Nephron (organoid): ENCODE data around the gene RGS6.
"Not testable (repeated sequence)": the region's sequence is repeated elsewhere in the genome, so short reads cannot be mapped to it uniquely, and the experiment has no call there.

ENCODE experiments used
- H3K27ac Mint-ChIP-seq, 3 experiments: 2 replicates each; pipeline ENCODE4 v1.8.0; 2020; ENCODE audit warnings: mixed read lengths in 3 of 3, mild to moderate bottlenecking in 2 of 3, moderate library complexity in 1 of 3
- H3K27me3 Mint-ChIP-seq: 2 replicates; pipeline ENCODE4 v1.8.0; 2021; ENCODE audit warnings: low read depth, mild to moderate bottlenecking, moderate library complexity, mixed read lengths
- H3K36me3 Mint-ChIP-seq: 2 replicates; pipeline ENCODE4 v1.8.0; 2020; ENCODE audit warnings: low read depth, mixed read lengths
- H3K4me1 Mint-ChIP-seq: 2 replicates; pipeline ENCODE4 v1.8.0; 2020; ENCODE audit warnings: mixed read lengths
- H3K4me3 Mint-ChIP-seq, 3 experiments: 2 replicates each; pipeline ENCODE4 v1.8.0; 2020; ENCODE audit warnings: mild to moderate bottlenecking in 3 of 3, mixed read lengths in 3 of 3, moderate library complexity in 2 of 3
- H3K9me3 Mint-ChIP-seq: 2 replicates; pipeline ENCODE4 v1.8.0; 2020; ENCODE audit warnings: mixed read lengths
- CTCF ChIP-seq, 3 experiments: fragments of 200-600 bp; sonication (generic); IDR thresholded peaks; one replicate each; pipeline ENCODE4 v1.5.0; 2021; ENCODE audit warnings: antibody characterized with exemption in 3 of 3; ENCODE audit not compliant: unreplicated experiment in 3 of 3

Gene RGS6

GRCh38 chr14:71918955-71919354 is 13.3 kb upstream of the RGS6 start:
- H3K9me3 Mint-ChIP-seq = no peaks in the 10 kb centered on the region
- peaks cover 6% of the 10 kb centered on the region for H3K27me3 Mint-ChIP-seq
- no peaks in the 10 kb centered on the region for H3K36me3 Mint-ChIP-seq
- no peaks in the 10 kb centered on the region for H3K4me1 Mint-ChIP-seq
- no peak for TF ChIP-seq CTCF (IDR thresholded peaks at IDR 0.05; ENCODE audit: unreplicated experiment in 3 of 3)
- H3K27ac Mint-ChIP-seq = no peak overlapping the region
- no peak overlapping the region for H3K4me3 Mint-ChIP-seq

- Mint-ChIP-seq H3K9me3 (no peaks in the 10 kb centered on the region), H3K27ac (no peak overlapping the region), H3K4me1 (no peaks in the 10 kb centered on the region), H3K36me3 (no peaks in the 10 kb centered on the region), H3K27me3 (peaks cover 9% of the 10 kb centered on the region), H3K4me3 (no peak overlapping the region)
- no peak for TF ChIP-seq CTCF (IDR thresholded peaks at IDR 0.05; ENCODE audit: unreplicated experiment in 3 of 3)
Observed at GRCh38 chr14:71923513-71923912, 8.7 kb upstream of the RGS6 start.

GRCh38 chr14:71931492-71932228 is 569 bp upstream of the RGS6 start:
- Mint-ChIP-seq H3K36me3 (no peaks in the 10 kb centered on the region), H3K27ac (no peak overlapping the region), H3K9me3 (peaks cover 10% of the 10 kb centered on the region), H3K4me3 (peak overlapping the region; percentile 38 to 50 (median 48)), H3K4me1 (peaks cover 18% of the 10 kb centered on the region), H3K27me3 (peaks cover 68% of the 10 kb centered on the region)
- TF ChIP-seq CTCF (IDR thresholded peaks at IDR 0.05; ENCODE audit: unreplicated experiment in 3 of 3) = no peak

- H3K9me3 Mint-ChIP-seq = peaks cover 10% of the 10 kb centered on the region
- H3K36me3 Mint-ChIP-seq = no peaks in the 10 kb centered on the region
- TF ChIP-seq CTCF (IDR thresholded peaks at IDR 0.05; ENCODE audit: unreplicated experiment in 3 of 3) = no peak
- H3K4me3 Mint-ChIP-seq = peak overlapping the region; percentile 79 to 88 (median 84)
- H3K27me3 Mint-ChIP-seq = peaks cover 68% of the 10 kb centered on the region
- H3K27ac Mint-ChIP-seq = no peak overlapping the region
- H3K4me1 Mint-ChIP-seq = peaks cover 18% of the 10 kb centered on the region
Observed at GRCh38 chr14:71933001-71933587, 865 bp downstream of the RGS6 start.

- H3K36me3 Mint-ChIP-seq, H3K27ac Mint-ChIP-seq, H3K4me3 Mint-ChIP-seq: not testable (repeated sequence)
- H3K27me3 Mint-ChIP-seq = peaks cover 38% of the 10 kb centered on the region
- H3K4me1 Mint-ChIP-seq = peaks cover 11% of the 10 kb centered on the region
- peaks cover 15% of the 10 kb centered on the region for H3K9me3 Mint-ChIP-seq
Observed at GRCh38 chr14:71938273-71938672, 6.0 kb downstream of the RGS6 start.

GRCh38 chr14:71939344-71939743 is 7.1 kb downstream of the RGS6 start:
- not testable (repeated sequence) for H3K4me1 Mint-ChIP-seq, H3K27ac Mint-ChIP-seq

GRCh38 chr14:71940500-71940899 is 8.3 kb downstream of the RGS6 start:
- Mint-ChIP-seq H3K27me3 (peaks cover 18% of the 10 kb centered on the region), H3K9me3 (peaks cover 15% of the 10 kb centered on the region)
- not testable (repeated sequence) for H3K27ac Mint-ChIP-seq, H3K4me1 Mint-ChIP-seq, H3K4me3 Mint-ChIP-seq, H3K36me3 Mint-ChIP-seq

More at GRCh38 chr14:71939344-71939743, 7.1 kb downstream of the RGS6 start:
- H3K4me3 Mint-ChIP-seq, H3K36me3 Mint-ChIP-seq: not testable (repeated sequence)
- H3K27me3 Mint-ChIP-seq = peaks cover 27% of the 10 kb centered on the region
- peaks cover 15% of the 10 kb centered on the region for H3K9me3 Mint-ChIP-seq

GRCh38 chr14:71941616-71942015 is 9.4 kb downstream of the RGS6 start:
- H3K36me3 Mint-ChIP-seq, H3K27ac Mint-ChIP-seq, H3K27me3 Mint-ChIP-seq, H3K4me1 Mint-ChIP-seq, H3K4me3 Mint-ChIP-seq: not testable (repeated sequence)
- H3K9me3 Mint-ChIP-seq = peaks cover 15% of the 10 kb centered on the region
